ENCODE measurements around the gene AGRN.
"Not testable (repeated sequence)": the region's sequence is repeated elsewhere in the genome, so short reads cannot be mapped to it uniquely, and the experiment has no call there.

The AGRN gene

GRCh38 chr1:1055841-1056736, 36.2 kb downstream of the AGRN start:
- no peak for TF ChIP-seq ZFP3 (CRISPR knock-in tag; IDR thresholded peaks at IDR 0.05)
- TF ChIP-seq POU6F1 (CRISPR knock-in tag; IDR thresholded peaks at IDR 0.05; ENCODE audit: borderline replicate concordance, low read depth): no peak
- no peak for TF ChIP-seq ESRRG (CRISPR knock-in tag; IDR thresholded peaks at IDR 0.05)
- no peak for TF ChIP-seq BACH2 (CRISPR knock-in tag; IDR thresholded peaks at IDR 0.05; ENCODE audit: borderline replicate concordance)
- TF ChIP-seq CREB5 (CRISPR knock-in tag; IDR thresholded peaks at IDR 0.05; ENCODE audit: low read depth): no peak
- TF ChIP-seq TSHZ2 (CRISPR knock-in tag; IDR thresholded peaks at IDR 0.05): no peak
- TF ChIP-seq PPARA (CRISPR knock-in tag; IDR thresholded peaks at IDR 0.05; ENCODE audit: borderline replicate concordance): no peak
- TF ChIP-seq ISL1 (CRISPR knock-in tag; IDR thresholded peaks at IDR 0.05): no peak
- no peak for TF ChIP-seq RARB (CRISPR knock-in tag; IDR thresholded peaks at IDR 0.05)
- no peak for TF ChIP-seq OSR1 (CRISPR knock-in tag; IDR thresholded peaks at IDR 0.05)
- no peak for TF ChIP-seq CSDC2 (CRISPR knock-in tag; IDR thresholded peaks at IDR 0.05)
- TF ChIP-seq ZNF70 (CRISPR knock-in tag; IDR thresholded peaks at IDR 0.05): no peak
- no peak for ATAC-seq

- ATAC-seq: not testable (repeated sequence)
Observed at GRCh38 chr1:1057769-1058087, 37.8 kb downstream of the AGRN start.

GRCh38 chr1:1058088-1058905, 38.4 kb downstream of the AGRN start:
- TF ChIP-seq TCF4 (CRISPR knock-in tag; IDR thresholded peaks at IDR 0.05; ENCODE audit: borderline replicate concordance) (no peak), CSDC2 (CRISPR knock-in tag; IDR thresholded peaks at IDR 0.05) (no peak), TSHZ2 (CRISPR knock-in tag; IDR thresholded peaks at IDR 0.05) (no peak), GLIS3 (CRISPR knock-in tag; IDR thresholded peaks at IDR 0.05) (no peak)
- no peak for ATAC-seq

GRCh38 chr1:1058921-1059493, 39.1 kb downstream of the AGRN start:
- peak; percentile 27 for ATAC-seq
- TF ChIP-seq ESRRG (CRISPR knock-in tag; IDR thresholded peaks at IDR 0.05) (no peak), CSRNP3 (CRISPR knock-in tag; IDR thresholded peaks at IDR 0.05) (no peak), ZFP30 (CRISPR knock-in tag; IDR thresholded peaks at IDR 0.05) (no peak), ZC3H10 (CRISPR knock-in tag; IDR thresholded peaks at IDR 0.05) (no peak), PPARA (CRISPR knock-in tag; IDR thresholded peaks at IDR 0.05; ENCODE audit: borderline replicate concordance) (no peak), PATZ1 (CRISPR knock-in tag; IDR thresholded peaks at IDR 0.05; ENCODE audit: borderline replicate concordance) (no peak), RARB (CRISPR knock-in tag; IDR thresholded peaks at IDR 0.05) (no peak), ZFP3 (CRISPR knock-in tag; IDR thresholded peaks at IDR 0.05) (no peak), SNAI2 (CRISPR knock-in tag; IDR thresholded peaks at IDR 0.05) (no peak), CREB5 (CRISPR knock-in tag; IDR thresholded peaks at IDR 0.05; ENCODE audit: low read depth) (no peak), ZNF70 (CRISPR knock-in tag; IDR thresholded peaks at IDR 0.05) (no peak)

Measured in SK-N-SH treated with all-trans-retinoic acid at 6 μM for 48 hours (cell line).